GM06990 (cell line): ENCODE data around the gene SOS2.

Experiments
- DNase-seq: peaks from one replicate; pipeline ENCODE4 v3.0.0-alpha.2; 2011; ENCODE audit not compliant: insufficient read length; ENCODE audit errors: extremely low read depth
- H3K27me3 ChIP-seq: replicated peaks from 2 replicates; pipeline ENCODE4 v1.6.0; 2011; ENCODE audit warnings: low read length; ENCODE audit not compliant: control insufficient read depth, insufficient read depth
- H3K36me3 ChIP-seq: 2 replicates; pipeline ENCODE4 v1.5.1; 2011; ENCODE audit warnings: low read length; ENCODE audit not compliant: control insufficient read depth, insufficient read depth
- H3K4me3 ChIP-seq: replicated peaks from 2 replicates; pipeline ENCODE4 v1.5.1; 2011; ENCODE audit warnings: low read depth, mild to moderate bottlenecking, control low read depth, low read length
- TF ChIP-seq, protein P1 (sequence below): IDR thresholded peaks from 2 replicates; pipeline ENCODE4 v1.5.1; 2011; ENCODE audit warnings: low read length, control low read depth, mild to moderate bottlenecking, inconsistent platforms; ENCODE audit not compliant: insufficient read depth, poor library complexity, severe bottlenecking

The SOS2 gene

DNA sequence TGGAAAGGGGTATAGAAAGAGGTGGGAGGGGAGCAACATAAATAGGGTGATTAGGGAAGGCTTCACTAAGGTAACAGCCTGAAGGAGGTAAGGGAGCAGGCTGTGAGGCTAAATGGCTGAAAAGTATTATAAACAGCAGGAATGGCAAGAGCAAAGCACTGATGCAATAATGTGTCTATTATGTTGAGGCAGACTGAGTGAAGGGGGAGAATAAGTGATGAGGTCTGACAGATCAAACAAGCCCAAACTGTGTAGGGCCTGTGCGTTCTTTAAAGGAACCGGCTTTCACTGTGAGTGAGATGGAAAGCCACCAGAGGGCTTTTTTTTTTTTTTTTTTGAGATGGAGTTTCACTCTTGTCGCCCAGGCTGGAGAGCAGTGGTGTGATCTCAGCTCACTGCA, 108.3 kb downstream of the SOS2 start:
- TF ChIP-seq, protein P1, sequence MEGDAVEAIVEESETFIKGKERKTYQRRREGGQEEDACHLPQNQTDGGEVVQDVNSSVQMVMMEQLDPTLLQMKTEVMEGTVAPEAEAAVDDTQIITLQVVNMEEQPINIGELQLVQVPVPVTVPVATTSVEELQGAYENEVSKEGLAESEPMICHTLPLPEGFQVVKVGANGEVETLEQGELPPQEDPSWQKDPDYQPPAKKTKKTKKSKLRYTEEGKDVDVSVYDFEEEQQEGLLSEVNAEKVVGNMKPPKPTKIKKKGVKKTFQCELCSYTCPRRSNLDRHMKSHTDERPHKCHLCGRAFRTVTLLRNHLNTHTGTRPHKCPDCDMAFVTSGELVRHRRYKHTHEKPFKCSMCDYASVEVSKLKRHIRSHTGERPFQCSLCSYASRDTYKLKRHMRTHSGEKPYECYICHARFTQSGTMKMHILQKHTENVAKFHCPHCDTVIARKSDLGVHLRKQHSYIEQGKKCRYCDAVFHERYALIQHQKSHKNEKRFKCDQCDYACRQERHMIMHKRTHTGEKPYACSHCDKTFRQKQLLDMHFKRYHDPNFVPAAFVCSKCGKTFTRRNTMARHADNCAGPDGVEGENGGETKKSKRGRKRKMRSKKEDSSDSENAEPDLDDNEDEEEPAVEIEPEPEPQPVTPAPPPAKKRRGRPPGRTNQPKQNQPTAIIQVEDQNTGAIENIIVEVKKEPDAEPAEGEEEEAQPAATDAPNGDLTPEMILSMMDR: no peak
- Histone ChIP-seq H3K4me3 (no peak overlapping the region), H3K27me3 (no peaks in the 10 kb centered on the region), H3K36me3 (peaks cover 3% of the 10 kb centered on the region)
- DNase-seq: no peak

DNA sequence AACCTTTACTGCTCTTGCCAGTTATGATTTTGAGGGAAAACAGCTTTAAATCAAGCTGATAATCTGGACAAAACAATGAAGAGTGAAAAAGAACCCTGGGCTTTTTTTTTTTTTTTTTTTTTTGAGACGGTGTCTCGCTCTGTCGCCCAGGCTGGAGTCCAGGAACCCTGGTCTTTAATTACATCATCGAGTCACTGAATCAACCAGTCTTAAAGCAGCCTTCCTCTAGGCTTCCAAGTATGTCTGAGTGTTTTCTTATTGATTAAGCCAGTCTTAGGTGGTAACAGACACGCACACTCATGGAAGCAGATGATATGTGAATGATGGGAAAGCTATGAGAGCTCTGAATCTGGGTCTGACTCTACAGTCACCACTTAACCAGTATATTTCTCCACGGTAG, 109.1 kb downstream of the SOS2 start:
- H3K36me3 ChIP-seq: peaks cover 2% of the 10 kb centered on the region
- H3K27me3 ChIP-seq: no peaks in the 10 kb centered on the region
- TF ChIP-seq, protein P1: no peak
- no peak for DNase-seq
- no peak overlapping the region for H3K4me3 ChIP-seq

DNA sequence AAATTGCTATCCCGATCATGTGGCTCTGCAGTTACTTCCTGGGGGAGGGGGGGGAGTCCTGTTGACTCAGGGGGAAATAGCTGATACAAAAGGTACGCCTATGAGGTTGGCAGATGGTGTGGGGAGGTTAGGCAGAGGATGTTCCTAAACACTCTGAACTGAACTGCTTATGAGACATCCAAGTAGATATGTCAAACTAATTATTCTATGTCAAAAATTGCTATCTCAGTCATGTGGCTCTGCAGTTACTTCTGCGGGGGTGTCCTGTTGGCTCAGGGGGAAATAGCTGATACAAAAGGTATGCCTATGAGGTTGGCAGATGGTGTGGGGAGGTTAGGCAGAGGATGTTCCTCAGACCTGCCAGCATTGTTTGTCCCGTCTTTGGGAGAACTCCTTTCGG, 109.9 kb downstream of the SOS2 start:
- TF ChIP-seq, protein P1: no peak
- DNase-seq: no peak
- H3K36me3 ChIP-seq: peaks cover 2% of the 10 kb centered on the region
- H3K27me3 ChIP-seq: no peaks in the 10 kb centered on the region
- H3K4me3 ChIP-seq: no peak overlapping the region

DNA sequence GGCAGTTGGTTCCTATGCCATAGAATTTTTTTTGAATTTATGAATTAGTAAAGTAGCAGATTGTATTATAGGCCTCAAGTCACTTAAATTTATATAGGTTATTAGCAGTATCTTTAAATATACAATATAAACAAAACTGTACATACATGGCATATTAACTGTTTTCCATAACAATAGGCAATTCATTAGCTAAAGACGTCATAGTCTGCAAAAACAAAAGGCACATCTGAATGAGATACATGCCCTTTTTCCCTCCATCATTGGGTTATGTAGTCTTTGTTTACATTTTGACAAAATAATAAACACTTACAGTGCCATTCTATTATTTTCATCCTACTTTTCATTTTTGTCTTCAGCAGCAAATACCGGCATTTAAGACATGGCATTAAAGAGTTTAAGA, 113.9 kb downstream of the SOS2 start:
- DNase-seq: no peak
- TF ChIP-seq, protein P1: no peak
- H3K27me3 ChIP-seq: no peaks in the 10 kb centered on the region
- no peak overlapping the region for H3K4me3 ChIP-seq
- peaks cover 6% of the 10 kb centered on the region for H3K36me3 ChIP-seq

DNA sequence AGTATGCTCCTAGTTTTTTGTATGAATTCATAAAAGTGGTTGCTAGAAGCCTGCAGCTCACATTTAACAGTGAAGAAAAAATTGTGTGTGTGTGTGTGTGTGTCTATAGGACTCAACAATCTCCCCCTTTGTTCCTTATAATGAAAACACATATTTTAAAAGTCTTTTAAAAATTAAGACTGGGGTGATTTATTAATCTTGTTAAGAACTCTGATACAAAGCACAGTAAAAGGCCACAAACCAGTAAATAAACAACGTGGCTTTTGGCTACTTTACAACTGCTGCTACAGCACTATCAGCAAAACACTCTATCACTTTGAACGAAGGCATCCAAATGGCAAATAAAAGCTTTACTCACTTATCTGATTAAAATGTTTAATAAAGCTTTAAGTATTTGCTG, 114.4 kb downstream of the SOS2 start:
- DNase-seq: no peak
- TF ChIP-seq, protein P1: no peak
- peak overlapping the region; percentile 28 for H3K4me3 ChIP-seq

More for the DNA sequence above, 114.4 kb downstream of the SOS2 start:
- peaks cover 6% of the 10 kb centered on the region for H3K36me3 ChIP-seq
- H3K27me3 ChIP-seq: no peaks in the 10 kb centered on the region
